ENCODE measurements around the gene PRICKLE4.
"Not testable (repeated sequence)": the region's sequence is repeated elsewhere in the genome, so short reads cannot be mapped to it uniquely, and the experiment has no call there.

Gene PRICKLE4

GRCh38 chr6:41801380-41801779 is 20.8 kb downstream of the PRICKLE4 start:
- DNase-seq, result no peak

GRCh38 chr6:41805830-41806774 is 25.5 kb downstream of the PRICKLE4 start:
- DNase-seq, result no peak

GRCh38 chr6:41811095-41811494 is 30.5 kb downstream of the PRICKLE4 start:
- no peak for DNase-seq

- not testable (repeated sequence) for DNase-seq
These were observed 31.4 kb downstream of the PRICKLE4 start for GRCh38 chr6:41811946-41812345.

- no peak for DNase-seq
These were observed 32.9 kb downstream of the PRICKLE4 start for GRCh38 chr6:41813469-41813868.

DNA sequence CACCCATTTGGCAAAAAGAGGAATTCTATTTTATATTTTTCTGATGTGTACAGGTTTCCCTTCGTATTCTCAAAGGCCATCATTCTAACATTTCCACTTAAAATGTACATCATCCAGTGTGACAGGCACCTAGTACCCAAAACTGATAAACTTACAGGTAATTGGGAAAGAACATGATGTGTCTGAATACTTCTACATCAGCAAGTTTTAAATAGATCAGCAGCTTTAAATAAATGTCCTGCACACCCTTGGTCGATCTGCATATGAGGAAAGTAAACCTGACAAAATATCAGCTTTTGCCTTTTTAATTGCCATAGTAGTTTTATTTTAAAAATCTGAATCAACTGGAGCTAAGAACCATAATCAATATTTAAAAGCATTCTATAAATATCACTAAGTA is 33.4 kb downstream of the PRICKLE4 start:
- DNase-seq, result no peak

- no peak for DNase-seq
These were observed 34.0 kb downstream of the PRICKLE4 start for GRCh38 chr6:41814629-41815028.

GRCh38 chr6:41815587-41815986 is 35.0 kb downstream of the PRICKLE4 start:
- DNase-seq, result no peak

- DNase-seq, result no peak
These were observed 37.9 kb downstream of the PRICKLE4 start for GRCh38 chr6:41818271-41819054.

DNA sequence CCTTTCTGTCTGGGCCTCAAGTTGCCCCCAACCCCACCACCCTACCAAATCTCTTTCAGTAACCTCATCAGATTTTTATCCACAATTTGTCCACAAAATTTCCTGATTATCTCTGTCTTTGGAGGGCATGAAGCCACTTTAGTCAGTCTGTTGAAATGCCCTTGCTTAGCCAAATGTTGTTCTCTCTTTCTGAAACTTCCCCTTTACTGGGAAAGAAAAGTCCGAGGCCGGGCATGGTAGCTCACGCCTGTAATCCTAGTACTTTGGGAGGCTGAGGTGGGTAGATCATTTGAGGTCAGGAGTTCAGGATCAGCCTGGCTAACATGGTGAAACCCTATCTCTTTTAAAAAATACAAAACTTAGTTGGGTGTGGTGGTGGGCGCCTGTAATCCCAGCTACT is 40.7 kb downstream of the PRICKLE4 start:
- no peak for DNase-seq

- DNase-seq, result no peak
These were observed 41.4 kb downstream of the PRICKLE4 start for GRCh38 chr6:41822021-41822420.

DNA sequence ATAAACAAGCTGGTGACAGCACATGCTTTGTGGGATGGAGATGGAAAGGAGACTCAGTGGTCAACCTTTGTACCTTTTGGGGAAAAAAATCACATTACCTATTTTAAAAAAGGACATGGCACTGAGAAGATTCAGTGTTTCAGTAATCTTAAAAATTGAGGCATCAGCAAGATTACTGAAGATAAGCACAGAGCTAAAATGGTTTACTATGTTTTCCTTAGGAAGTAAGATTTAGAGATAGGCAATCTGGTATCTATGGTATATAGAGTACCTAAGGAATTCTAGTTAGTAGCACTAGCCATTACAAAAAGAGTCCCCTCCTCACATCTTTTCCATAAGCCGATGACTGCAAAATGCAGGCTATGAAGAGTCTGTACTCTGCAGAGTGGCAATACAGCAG is 42.6 kb downstream of the PRICKLE4 start:
- DNase-seq, result no peak

GRCh38 chr6:41824571-41825569 is 44.3 kb downstream of the PRICKLE4 start:
- no peak for DNase-seq

DNA sequence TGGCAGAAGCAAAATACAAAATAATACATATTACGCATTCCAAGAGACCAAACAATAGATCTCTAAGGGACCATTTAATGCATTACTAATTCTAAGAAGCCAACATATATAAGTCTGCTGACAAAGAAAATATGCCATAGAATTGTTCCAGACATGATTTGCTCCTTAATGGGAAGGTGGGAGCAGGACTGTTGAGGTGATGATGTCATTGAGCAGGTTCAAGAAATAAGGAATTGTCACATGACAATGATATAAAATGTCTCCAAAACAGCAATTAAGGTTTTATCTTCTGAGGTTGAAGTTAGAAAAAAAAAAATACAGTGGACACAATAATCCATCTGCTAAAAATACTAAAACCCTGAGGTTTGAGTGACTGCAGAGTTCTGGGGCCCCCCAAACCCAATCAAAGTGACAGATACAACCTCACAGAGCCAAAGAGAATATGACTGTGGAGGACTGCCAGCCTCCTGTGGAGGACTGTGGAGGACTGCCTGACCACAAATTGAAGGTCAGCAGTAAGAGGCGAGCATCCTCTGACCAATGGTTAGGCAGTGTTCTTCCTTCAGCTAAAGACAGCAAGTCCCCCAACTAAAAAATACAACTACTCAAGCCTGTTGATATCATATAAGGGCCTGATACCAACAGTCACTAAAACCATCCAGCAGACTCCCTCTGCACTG is 45.9 kb downstream of the PRICKLE4 start:
- DNase-seq, result no peak

DNA sequence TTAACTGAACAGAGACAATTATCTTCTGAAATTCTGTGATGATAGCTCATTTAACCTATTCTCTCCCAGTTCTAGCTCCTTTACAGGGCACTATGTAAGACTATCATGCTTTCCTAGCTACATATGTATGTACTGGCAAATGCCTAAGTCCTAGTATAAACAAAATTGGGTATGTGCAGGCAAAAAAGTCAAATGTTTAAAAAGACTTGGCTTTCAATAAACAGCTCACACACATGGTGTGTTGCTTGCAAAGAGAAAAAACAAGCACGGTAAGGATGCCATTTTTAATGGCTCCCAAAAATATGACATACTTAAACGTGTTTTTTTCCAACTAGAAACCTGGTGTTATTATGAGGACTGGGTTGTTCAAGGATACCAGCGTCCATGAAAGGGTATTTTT is 51.7 kb downstream of the PRICKLE4 start:
- DNase-seq, result no peak

DNA sequence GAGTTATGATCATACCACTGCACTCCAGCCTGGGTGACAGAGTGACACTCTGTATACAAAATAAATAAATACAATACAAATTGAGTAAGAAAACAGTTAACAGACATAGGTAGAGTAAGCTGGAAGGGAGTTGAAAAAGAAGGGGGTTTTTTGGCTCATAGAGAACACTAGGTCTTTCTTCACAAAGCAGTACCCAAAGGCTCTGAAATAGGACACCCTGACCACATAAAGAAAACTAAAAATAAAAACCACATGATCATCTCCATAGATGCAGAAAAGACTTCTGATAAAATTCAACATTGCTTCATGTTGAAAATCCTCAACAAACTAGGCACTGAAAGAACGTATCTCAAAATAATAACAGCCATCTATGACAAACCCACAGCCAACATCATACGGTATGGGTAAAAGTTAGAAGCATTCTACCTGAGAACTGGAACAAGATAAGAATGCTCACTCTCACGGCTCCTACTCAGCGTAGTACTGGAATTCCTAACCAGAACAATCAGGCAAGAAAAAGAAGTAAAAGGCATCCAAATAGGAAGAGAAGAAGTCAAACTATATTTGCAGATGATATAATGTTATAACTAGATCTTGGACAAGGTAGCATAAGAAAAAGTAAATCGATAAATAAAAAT is 55.6 kb downstream of the PRICKLE4 start:
- no peak for DNase-seq

GRCh38 chr6:41836660-41837052 is 56.1 kb downstream of the PRICKLE4 start:
- no peak for DNase-seq
